HCT116 (cell line): ENCODE data around the gene CENPM. TPM values are rescaled to one million over a fixed set of nuclear protein-coding genes. Genes with fewer than 3 reads are reported as not detected.

Source experiments
- ATAC-seq: fragments of 200-7000 bp; cut with Tn5 transposase; 2 replicates; pipeline ENCODE4 v1.9.1; 2020; ENCODE audit warnings: mild to moderate bottlenecking, moderate library complexity
- BruUV-seq: library from RNA; stranded (reverse); fragments of 400-500 nt; replicated peaks from 2 replicates; lab custom pipeline; 2021; lab: Mats Ljungman, UMichigan
- CTCF ChIA-PET: fragments of 300-600 bp; sonication (Branson Sonifier 250); formaldehyde crosslinking; loops from one replicate; lab custom pipeline; 2021; ENCODE audit warnings: antibody characterized with exemption; lab: Charles Lee
- POLR2A ChIA-PET: fragments of 300-600, 350-600 bp; sonication (Branson Sonifier 250); formaldehyde crosslinking; loops from one replicate; lab custom pipeline; 2021; ENCODE audit warnings: antibody characterized with exemption; lab: Charles Lee
- RAD21 ChIA-PET, 2 experiments: fragments of 300-600 bp; sonication (Branson Sonifier 250); formaldehyde crosslinking; loops; one replicate each; lab custom pipeline; 2023; ENCODE audit warnings: low total read pairs in 2 of 2; ENCODE audit not compliant: uncharacterized antibody in 2 of 2, unreplicated experiment in 2 of 2, low non-redundant PET in 1 of 2; lab: Charles Lee
- DNase-seq: peaks from one replicate; pipeline ENCODE4 v3.0.0-alpha.2; 2010; ENCODE audit warnings: low read depth, low spot score
- H2AFZ ChIP-seq: fragments of 200-600 bp; shearing (Covaris generic), sonication (generic); 2 replicates; pipeline ENCODE4 v1.6.1; 2017; ENCODE audit warnings: low read depth, mixed run types, mixed read lengths, antibody characterized with exemption, low read length; ENCODE audit not compliant: poor library complexity, severe bottlenecking
- H3K27ac ChIP-seq: 2 replicates; pipeline ENCODE4 v1.5.1; 2012; ENCODE audit warnings: low read depth, low read length
- H3K27me3 ChIP-seq: fragments of 200-600 bp; sonication (generic); 2 replicates; pipeline ENCODE4 v1.6.1; 2016; ENCODE audit warnings: mixed run types, low read length, mixed read lengths; ENCODE audit not compliant: insufficient read depth
- H3K36me3 ChIP-seq, 2 experiments: fragments of 200-500 bp in 1 of 2; fragments of 200-600 bp in 1 of 2; sonication (Bioruptor generic) in 1 of 2; sonication (generic) in 1 of 2; 2 replicates each; pipeline versions ENCODE4 v1.5.1 to v1.6.1; 2014 to 2016; ENCODE audit warnings: low read length in 2 of 2, inconsistent platforms in 1 of 2, mixed read lengths in 1 of 2, mixed run types in 1 of 2; ENCODE audit not compliant: insufficient read depth in 2 of 2, control insufficient read depth in 1 of 2
- H3K4me1 ChIP-seq, 2 experiments: fragments of 200-600 bp in 1 of 2; sonication (generic) in 1 of 2; 2 replicates each; pipeline versions ENCODE4 v1.5.1 to v1.6.1; 2012 to 2017; ENCODE audit warnings: low read length in 2 of 2, inconsistent platforms in 1 of 2, mild to moderate bottlenecking in 1 of 2, mixed read lengths in 1 of 2, mixed run types in 1 of 2, moderate library complexity in 1 of 2; ENCODE audit not compliant: insufficient read depth in 2 of 2, control insufficient read depth in 1 of 2
- H3K4me2 ChIP-seq: fragments of 200-600 bp; sonication (generic); 2 replicates; pipeline ENCODE4 v1.6.1; 2017; ENCODE audit warnings: mixed run types, low read length, mixed read lengths
- H3K4me3 ChIP-seq, 2 experiments: fragments of 200-600 bp in 1 of 2; sonication (generic) in 1 of 2; replicated peaks in 1 of 2; 2 replicates each; pipeline ENCODE4 v1.5.1; 2011 to 2016; ENCODE audit warnings: low read length in 2 of 2, control low read depth in 1 of 2, low read depth in 1 of 2, mild to moderate bottlenecking in 1 of 2, mixed read lengths in 1 of 2, mixed run types in 1 of 2
- H3K79me2 ChIP-seq: fragments of 200-600 bp; sonication (generic); 2 replicates; pipeline ENCODE4 v1.6.1; 2017; ENCODE audit warnings: mild to moderate bottlenecking, mixed run types, low read length, moderate library complexity, mixed read lengths; ENCODE audit not compliant: insufficient read depth
- H3K9ac ChIP-seq: fragments of 200-600 bp; sonication (generic); 2 replicates; pipeline ENCODE4 v1.6.1; 2016; ENCODE audit warnings: low read length, mixed read lengths
- H3K9me2 ChIP-seq: fragments of 200-600 bp; sonication (generic), shearing (Covaris generic); 2 replicates; pipeline ENCODE4 v1.6.1; 2017; ENCODE audit warnings: mixed run types, mild to moderate bottlenecking, moderate library complexity; ENCODE audit not compliant: insufficient read depth
- H3K9me3 ChIP-seq, 2 experiments: fragments of 200-500 bp in 1 of 2; fragments of 200-600 bp in 1 of 2; sonication (Bioruptor generic) in 1 of 2; sonication (generic) in 1 of 2; 2 replicates each; pipeline ENCODE4 v1.6.1; 2014 to 2017; ENCODE audit warnings: low read length in 2 of 2, mixed read lengths in 2 of 2, inconsistent platforms in 1 of 2, low read depth in 1 of 2, mild to moderate bottlenecking in 1 of 2, mixed run types in 1 of 2, moderate library complexity in 1 of 2; ENCODE audit not compliant: control insufficient read depth in 1 of 2, insufficient read depth in 1 of 2
- H4K20me1 ChIP-seq: fragments of 200-600 bp; sonication (generic), shearing (Covaris generic); 2 replicates; pipeline ENCODE4 v1.6.1; 2017; ENCODE audit warnings: mixed run types, mild to moderate bottlenecking, moderate library complexity; ENCODE audit not compliant: insufficient read depth
- CBX3 ChIP-seq: IDR thresholded peaks from 2 replicates; pipeline ENCODE4 v1.6.1; 2012; ENCODE audit warnings: low read depth
- CEBPB ChIP-seq: IDR thresholded peaks from 2 replicates; pipeline ENCODE4 v1.6.1; 2012; ENCODE audit warnings: low read depth
- EGR1 ChIP-seq: IDR thresholded peaks from 2 replicates; pipeline ENCODE4 v1.6.1; 2012; ENCODE audit warnings: low read depth
- ELF1 ChIP-seq: IDR thresholded peaks from 2 replicates; pipeline ENCODE4 v1.6.1; 2012; ENCODE audit warnings: low read depth, borderline replicate concordance
- EZH2phosphoT487 ChIP-seq: fragments of 200-600 bp; IDR thresholded peaks from 2 replicates; pipeline ENCODE4 v1.6.1; 2018; ENCODE audit warnings: antibody characterized with exemption, borderline replicate concordance
- FOSL1 ChIP-seq: IDR thresholded peaks from 2 replicates; pipeline ENCODE4 v1.6.1; 2012; ENCODE audit warnings: low read depth
- POLR2AphosphoS5 ChIP-seq: IDR thresholded peaks from 2 replicates; pipeline ENCODE4 v1.6.1; 2011; ENCODE audit warnings: mild to moderate bottlenecking, low read depth, low read length, moderate library complexity
- SP1 ChIP-seq: IDR thresholded peaks from 2 replicates; pipeline ENCODE4 v1.6.1; 2012; ENCODE audit warnings: low read depth
- TCF7L2 ChIP-seq: IDR thresholded peaks from 2 replicates; pipeline ENCODE4 v1.7.0; 2011; ENCODE audit warnings: borderline replicate concordance, inconsistent platforms; ENCODE audit not compliant: insufficient read depth, insufficient read length; ENCODE audit errors: extremely low read depth
- YY1 ChIP-seq: IDR thresholded peaks from 2 replicates; pipeline ENCODE4 v1.6.1; 2011; ENCODE audit warnings: low read length, low read depth, moderate library complexity, mild to moderate bottlenecking; ENCODE audit not compliant: insufficient replicate concordance; ENCODE audit errors: extremely low read depth
- ZFX ChIP-seq: fragments of 450-650 bp; IDR thresholded peaks from 2 replicates; pipeline ENCODE4 v1.6.1; 2017
- intact Hi-C: fragments of 100-400 bp; cut with micrococcal nuclease; formaldehyde crosslinking; loops from 2 replicates; pipeline ENCODE4 v1.10.0; 2022
- total RNA-seq: library from RNA; stranded (reverse); gene quantifications from one replicate; pipeline ENCODE4 v1.2.1, GENCODE V29; 2021; ENCODE audit not compliant: unreplicated experiment
- TF ChIP-seq, protein P1 (sequence below): IDR thresholded peaks from 2 replicates; pipeline ENCODE4 v1.6.1; 2011; ENCODE audit warnings: mild to moderate bottlenecking, low read length, moderate library complexity; ENCODE audit not compliant: insufficient replicate concordance; ENCODE audit errors: extremely low read depth
- TF ChIP-seq, protein P2 (sequence below): IDR thresholded peaks from 2 replicates; pipeline ENCODE4 v1.6.1; 2012
- TF ChIP-seq, protein P3 (sequence below): IDR thresholded peaks from 2 replicates; pipeline ENCODE4 v1.6.1; 2012

CENPM gene
- total RNA-seq, 1 experiment from 2014 or later: 44.7 TPM

DNA sequence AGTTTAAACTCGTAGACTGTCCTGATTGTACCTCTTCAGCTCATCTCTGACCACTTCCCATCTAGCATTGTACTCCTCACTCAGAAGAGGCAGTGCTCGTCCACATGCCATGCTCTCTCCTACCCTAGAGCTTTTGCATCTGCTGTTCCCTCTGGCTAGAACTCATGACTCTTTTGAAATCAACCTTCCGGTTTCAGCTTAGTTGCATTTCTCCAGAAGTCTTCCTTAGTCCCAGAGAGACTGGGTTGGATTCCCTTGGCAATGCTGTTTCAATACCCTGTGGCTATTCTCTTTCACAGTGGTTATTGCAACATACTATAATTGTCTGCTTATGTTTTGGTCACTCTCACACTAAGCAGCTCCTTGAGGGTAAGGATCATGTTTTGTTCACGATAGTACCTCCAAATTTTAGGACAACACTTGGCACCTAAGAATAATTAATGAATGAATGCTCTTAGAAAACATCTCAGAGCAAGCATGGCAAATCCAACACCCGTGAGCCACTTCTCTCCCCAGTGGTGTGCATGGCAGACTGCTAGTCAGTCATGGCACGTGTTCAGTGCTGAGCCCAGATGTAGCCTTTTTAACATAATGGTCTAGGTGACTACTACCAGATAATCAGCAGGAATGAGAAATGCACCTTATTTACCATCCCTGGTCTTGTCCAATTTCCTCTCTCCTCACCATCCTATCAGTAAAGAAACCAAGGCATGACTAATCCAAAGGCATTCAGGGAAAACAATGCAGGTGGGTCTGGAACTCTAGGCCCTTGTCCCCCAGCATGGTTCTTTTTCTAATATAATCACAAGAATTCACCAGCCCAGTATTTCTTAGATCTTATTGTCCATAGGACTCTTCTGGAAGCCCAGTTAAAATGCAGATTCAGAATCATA is 36.8 kb upstream of the CENPM start:
- Histone ChIP-seq H3K4me2 (no peak overlapping the region), H3K4me3 (no peak overlapping the region), H3K9ac (no peak overlapping the region), H3K27ac (no peak overlapping the region), H3K4me1 (no peaks in the 10 kb centered on the region), H3K27me3 (no peaks in the 10 kb centered on the region), H2AFZ (no peak overlapping the region), H3K79me2 (no peaks in the 10 kb centered on the region), H3K36me3 (no peaks in the 10 kb centered on the region), H3K9me3 (no peaks in the 10 kb centered on the region), H4K20me1 (no peaks in the 10 kb centered on the region), H3K9me2 (no peaks in the 10 kb centered on the region)
- CTCF ChIA-PET: no interaction called here
- intact Hi-C loops: no loop called here
- RAD21 ChIA-PET: no interaction called here
- TF ChIP-seq EZH2phosphoT487 (no peak), ELF1 (no peak), CBX3 (no peak), YY1 (no peak), SP1 (no peak), ZFX (no peak), FOSL1 (no peak), EGR1 (no peak), POLR2AphosphoS5 (no peak), TCF7L2 (no peak), CEBPB (no peak)
- TF ChIP-seq, protein P1, sequence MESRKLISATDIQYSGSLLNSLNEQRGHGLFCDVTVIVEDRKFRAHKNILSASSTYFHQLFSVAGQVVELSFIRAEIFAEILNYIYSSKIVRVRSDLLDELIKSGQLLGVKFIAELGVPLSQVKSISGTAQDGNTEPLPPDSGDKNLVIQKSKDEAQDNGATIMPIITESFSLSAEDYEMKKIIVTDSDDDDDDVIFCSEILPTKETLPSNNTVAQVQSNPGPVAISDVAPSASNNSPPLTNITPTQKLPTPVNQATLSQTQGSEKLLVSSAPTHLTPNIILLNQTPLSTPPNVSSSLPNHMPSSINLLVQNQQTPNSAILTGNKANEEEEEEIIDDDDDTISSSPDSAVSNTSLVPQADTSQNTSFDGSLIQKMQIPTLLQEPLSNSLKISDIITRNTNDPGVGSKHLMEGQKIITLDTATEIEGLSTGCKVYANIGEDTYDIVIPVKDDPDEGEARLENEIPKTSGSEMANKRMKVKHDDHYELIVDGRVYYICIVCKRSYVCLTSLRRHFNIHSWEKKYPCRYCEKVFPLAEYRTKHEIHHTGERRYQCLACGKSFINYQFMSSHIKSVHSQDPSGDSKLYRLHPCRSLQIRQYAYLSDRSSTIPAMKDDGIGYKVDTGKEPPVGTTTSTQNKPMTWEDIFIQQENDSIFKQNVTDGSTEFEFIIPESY: no peak
- TF ChIP-seq, protein P2, sequence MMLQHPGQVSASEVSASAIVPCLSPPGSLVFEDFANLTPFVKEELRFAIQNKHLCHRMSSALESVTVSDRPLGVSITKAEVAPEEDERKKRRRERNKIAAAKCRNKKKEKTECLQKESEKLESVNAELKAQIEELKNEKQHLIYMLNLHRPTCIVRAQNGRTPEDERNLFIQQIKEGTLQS: no peak
- TF ChIP-seq, protein P3, sequence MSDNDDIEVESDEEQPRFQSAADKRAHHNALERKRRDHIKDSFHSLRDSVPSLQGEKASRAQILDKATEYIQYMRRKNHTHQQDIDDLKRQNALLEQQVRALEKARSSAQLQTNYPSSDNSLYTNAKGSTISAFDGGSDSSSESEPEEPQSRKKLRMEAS: no peak
- POLR2A ChIA-PET: no interaction called here
- no peak for DNase-seq
- BruUV-seq: no TSS peak
- no peak for ATAC-seq
